ENCODE results near the gene DUSP12. TPM values are rescaled to one million over a fixed set of nuclear protein-coding genes. Genes with fewer than 3 reads are reported as not detected.

Gene DUSP12
- polyA plus RNA-seq, 2 of the 4 experiments (the other 2 are of a cell fraction) = 47.3 to 96.3 TPM

DNA sequence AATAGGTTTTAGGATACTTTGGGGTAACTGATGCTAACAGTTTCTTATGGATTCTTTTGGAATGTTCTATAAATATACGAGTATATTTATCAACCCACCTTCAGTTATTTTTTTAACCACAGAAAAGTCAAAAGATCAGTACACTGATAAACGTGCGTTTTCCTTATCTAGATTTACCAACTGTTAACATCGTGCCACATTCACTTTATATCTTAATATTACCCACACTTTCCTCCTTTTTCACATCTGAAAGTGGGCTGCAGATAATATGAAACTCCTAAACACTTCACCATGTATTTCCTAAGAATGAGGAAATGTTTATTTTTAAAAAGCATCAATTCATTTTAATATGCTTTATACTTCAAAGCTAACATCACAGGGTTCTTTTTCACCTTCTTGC is 24.2 kb downstream of the DUSP12 start:
- no peaks in the 10 kb centered on the region for H3K4me1 ChIP-seq
- no peak overlapping the region for H3K4me3 ChIP-seq
- TF ChIP-seq, protein P1, sequence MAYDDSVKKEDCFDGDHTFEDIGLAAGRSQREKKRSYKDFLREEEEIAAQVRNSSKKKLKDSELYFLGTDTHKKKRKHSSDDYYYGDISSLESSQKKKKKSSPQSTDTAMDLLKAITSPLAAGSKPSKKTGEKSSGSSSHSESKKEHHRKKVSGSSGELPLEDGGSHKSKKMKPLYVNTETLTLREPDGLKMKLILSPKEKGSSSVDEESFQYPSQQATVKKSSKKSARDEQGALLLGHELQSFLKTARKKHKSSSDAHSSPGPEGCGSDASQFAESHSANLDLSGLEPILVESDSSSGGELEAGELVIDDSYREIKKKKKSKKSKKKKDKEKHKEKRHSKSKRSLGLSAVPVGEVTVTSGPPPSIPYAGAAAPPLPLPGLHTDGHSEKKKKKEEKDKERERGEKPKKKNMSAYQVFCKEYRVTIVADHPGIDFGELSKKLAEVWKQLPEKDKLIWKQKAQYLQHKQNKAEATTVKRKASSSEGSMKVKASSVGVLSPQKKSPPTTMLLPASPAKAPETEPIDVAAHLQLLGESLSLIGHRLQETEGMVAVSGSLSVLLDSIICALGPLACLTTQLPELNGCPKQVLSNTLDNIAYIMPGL (CRISPR knock-in tag; IDR thresholded peaks at IDR 0.05; ENCODE audit: borderline replicate concordance) = no peak
- TF ChIP-seq RFX5 (IDR thresholded peaks at IDR 0.05) (no peak), RNF2 (IDR thresholded peaks at IDR 0.05; ENCODE audit: borderline replicate concordance, low read depth) (no peak), BHLHE40 (IDR thresholded peaks at IDR 0.05; ENCODE audit: low read depth, low read length) (no peak), CEBPB (IDR thresholded peaks at IDR 0.05) (no peak), MAZ (IDR thresholded peaks at IDR 0.05; ENCODE audit: borderline replicate concordance, low read depth, low read length) (no peak), HEYL (CRISPR knock-in tag; IDR thresholded peaks at IDR 0.05) (no peak), ZSCAN20 (CRISPR knock-in tag; IDR thresholded peaks at IDR 0.05) (no peak), EP300 (IDR thresholded peaks at IDR 0.05) (no peak), HDAC2 (IDR thresholded peaks at IDR 0.05) (no peak), ZC3H11A (IDR thresholded peaks at IDR 0.05) (no peak), ZNF302 (CRISPR knock-in tag; IDR thresholded peaks at IDR 0.05) (no peak)
- H3K27ac ChIP-seq = no peak overlapping the region
- CTCF ChIA-PET = no interaction called here
- DNase-seq (ENCODE audit: low read depth in 1 of 2, low spot score in 1 of 2) (no peak), ATAC-seq (no peak), FAIRE-seq (no peak)
- H3K9me3 ChIP-seq = no peaks in the 10 kb centered on the region
- POLR2A ChIA-PET = interaction anchor here (0.7 kb wide), 1 partner anchor 250 kb away, joined by 4 read pairs; the partner anchor contains the start of gene OLFML2B
- 86% methylated on average over 4 of the region's 4 CpGs for WGBS (ENCODE audit: missing lambda C conversion rate)
- H3K4me2 ChIP-seq = no peak overlapping the region

DNA sequence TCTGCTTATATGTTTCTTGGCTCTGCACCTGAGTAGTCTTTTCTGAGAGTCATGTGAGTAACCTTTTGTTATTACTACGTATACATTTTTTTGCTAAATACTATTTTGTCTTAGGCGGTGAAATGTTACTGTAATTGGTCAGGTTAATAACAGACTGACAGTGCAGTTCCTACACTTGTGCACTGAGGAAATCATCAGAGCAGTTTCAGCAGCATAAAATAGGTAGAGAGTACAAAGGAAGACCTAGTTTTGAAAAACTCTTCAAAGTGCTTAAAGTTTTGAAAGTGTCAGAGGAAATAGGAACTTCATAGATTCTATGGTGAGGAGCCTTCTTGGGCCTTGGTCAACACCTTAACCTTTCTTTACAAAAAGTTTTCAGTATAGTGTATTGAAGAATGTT is 27.7 kb downstream of the DUSP12 start:
- CTCF ChIA-PET = interaction anchor here (0.7 to 1.4 kb wide), 4 partner anchors 10 to 267 kb away, joined by 3 to 4 read pairs (median 4); no protein-coding TSS in a partner anchor
- POLR2A ChIA-PET = no interaction called here
- H3K4me2 ChIP-seq = no peak overlapping the region
- H3K9me3 ChIP-seq = no peaks in the 10 kb centered on the region
- no peak for TF ChIP-seq HEYL (CRISPR knock-in tag; IDR thresholded peaks at IDR 0.05)
- ATAC-seq (no peak), DNase-seq (ENCODE audit: low read depth in 1 of 2, low spot score in 1 of 2) (no peak), FAIRE-seq (no peak)
- peaks cover 4% of the 10 kb centered on the region; the same call in 1 of the 3 replicates for H3K4me1 ChIP-seq
- no peak overlapping the region for H3K4me3 ChIP-seq
- no peak overlapping the region for H3K27ac ChIP-seq
- 97% methylated on average over 2 of the region's 2 CpGs for WGBS (ENCODE audit: missing lambda C conversion rate)

DNA sequence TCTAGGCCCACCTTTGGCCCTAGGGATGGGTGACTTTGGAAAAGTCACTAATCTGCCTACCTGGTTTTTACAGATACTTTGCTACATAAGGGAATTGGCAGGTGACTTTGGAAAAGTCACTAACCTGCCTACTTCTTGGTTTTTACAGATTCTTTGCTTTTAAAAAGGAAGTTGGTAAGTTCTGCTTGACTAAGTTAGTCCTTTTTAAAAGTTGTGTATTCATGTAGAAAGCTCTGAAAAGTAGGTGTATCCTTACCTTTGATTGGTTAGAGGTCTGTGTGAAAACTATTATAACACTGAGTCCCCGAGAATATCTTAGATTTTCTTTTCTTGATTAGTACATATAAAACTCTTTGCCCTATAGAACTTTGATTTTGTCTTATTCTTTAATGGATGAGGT is 28.9 kb downstream of the DUSP12 start:
- no peak for FAIRE-seq
- peaks cover 4% of the 10 kb centered on the region; the same call in 1 of the 3 replicates for H3K4me1 ChIP-seq
- no peak overlapping the region for H3K4me2 ChIP-seq
- no peak overlapping the region for H3K4me3 ChIP-seq
- ChIA-PET POLR2A (no interaction called here), CTCF (interaction anchor here (1.2 kb wide), 1 partner anchor 14 kb away, joined by 4 read pairs; no protein-coding TSS in a partner anchor)
- 86% methylated on average over 1 of the region's 1 CpG for WGBS (ENCODE audit: missing lambda C conversion rate)
- TF ChIP-seq, protein P2, sequence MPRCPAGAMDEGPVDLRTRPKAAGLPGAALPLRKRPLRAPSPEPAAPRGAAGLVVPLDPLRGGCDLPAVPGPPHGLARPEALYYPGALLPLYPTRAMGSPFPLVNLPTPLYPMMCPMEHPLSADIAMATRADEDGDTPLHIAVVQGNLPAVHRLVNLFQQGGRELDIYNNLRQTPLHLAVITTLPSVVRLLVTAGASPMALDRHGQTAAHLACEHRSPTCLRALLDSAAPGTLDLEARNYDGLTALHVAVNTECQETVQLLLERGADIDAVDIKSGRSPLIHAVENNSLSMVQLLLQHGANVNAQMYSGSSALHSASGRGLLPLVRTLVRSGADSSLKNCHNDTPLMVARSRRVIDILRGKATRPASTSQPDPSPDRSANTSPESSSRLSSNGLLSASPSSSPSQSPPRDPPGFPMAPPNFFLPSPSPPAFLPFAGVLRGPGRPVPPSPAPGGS (IDR thresholded peaks at IDR 0.05) = no peak
- TF ChIP-seq ZNF302 (CRISPR knock-in tag; IDR thresholded peaks at IDR 0.05) (no peak), KDM5A (IDR thresholded peaks at IDR 0.05) (no peak), ZC3H11A (IDR thresholded peaks at IDR 0.05) (no peak), HEYL (CRISPR knock-in tag; IDR thresholded peaks at IDR 0.05) (no peak), SREBF2 (IDR thresholded peaks at IDR 0.05) (no peak), CEBPB (IDR thresholded peaks at IDR 0.05) (no peak)
- TF ChIP-seq, protein P3, sequence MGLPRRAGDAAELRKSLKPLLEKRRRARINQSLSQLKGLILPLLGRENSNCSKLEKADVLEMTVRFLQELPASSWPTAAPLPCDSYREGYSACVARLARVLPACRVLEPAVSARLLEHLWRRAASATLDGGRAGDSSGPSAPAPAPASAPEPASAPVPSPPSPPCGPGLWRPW (IDR thresholded peaks at IDR 0.05) = no peak
- TF ChIP-seq, protein P4, sequence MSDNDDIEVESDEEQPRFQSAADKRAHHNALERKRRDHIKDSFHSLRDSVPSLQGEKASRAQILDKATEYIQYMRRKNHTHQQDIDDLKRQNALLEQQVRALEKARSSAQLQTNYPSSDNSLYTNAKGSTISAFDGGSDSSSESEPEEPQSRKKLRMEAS (IDR thresholded peaks at IDR 0.05) = no peak
- no peak for ATAC-seq
- DNase-seq (ENCODE audit: low read depth in 1 of 2, low spot score in 1 of 2) = no peak
- no peaks in the 10 kb centered on the region for H3K9me3 ChIP-seq
- no peak overlapping the region for H3K27ac ChIP-seq

DNA sequence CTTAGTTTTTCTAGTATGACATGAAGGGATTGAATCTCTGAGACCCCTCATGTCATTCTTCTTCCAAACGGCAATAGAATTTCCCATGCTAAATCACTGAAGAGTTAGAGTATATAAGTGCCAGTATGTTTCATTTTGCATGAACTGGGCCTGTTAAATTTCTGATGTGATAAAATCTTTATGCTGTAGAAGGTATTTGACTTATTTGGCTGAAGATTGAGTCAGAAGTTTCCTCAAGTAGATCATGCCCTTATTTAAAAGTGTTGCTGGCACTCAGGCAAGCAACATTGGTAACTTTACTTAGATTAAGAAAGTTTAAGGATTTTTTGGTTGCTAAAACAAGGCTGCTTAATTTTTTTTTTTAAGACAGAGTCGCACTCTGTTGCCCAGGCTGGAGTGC is 29.8 kb downstream of the DUSP12 start:
- 86% methylated on average over 2 of the region's 2 CpGs for WGBS (ENCODE audit: missing lambda C conversion rate)
- H3K4me1 ChIP-seq = peaks cover 4% of the 10 kb centered on the region; the same call in 1 of the 3 replicates
- ChIA-PET CTCF (no interaction called here), POLR2A (no interaction called here)
- TF ChIP-seq, protein P5, sequence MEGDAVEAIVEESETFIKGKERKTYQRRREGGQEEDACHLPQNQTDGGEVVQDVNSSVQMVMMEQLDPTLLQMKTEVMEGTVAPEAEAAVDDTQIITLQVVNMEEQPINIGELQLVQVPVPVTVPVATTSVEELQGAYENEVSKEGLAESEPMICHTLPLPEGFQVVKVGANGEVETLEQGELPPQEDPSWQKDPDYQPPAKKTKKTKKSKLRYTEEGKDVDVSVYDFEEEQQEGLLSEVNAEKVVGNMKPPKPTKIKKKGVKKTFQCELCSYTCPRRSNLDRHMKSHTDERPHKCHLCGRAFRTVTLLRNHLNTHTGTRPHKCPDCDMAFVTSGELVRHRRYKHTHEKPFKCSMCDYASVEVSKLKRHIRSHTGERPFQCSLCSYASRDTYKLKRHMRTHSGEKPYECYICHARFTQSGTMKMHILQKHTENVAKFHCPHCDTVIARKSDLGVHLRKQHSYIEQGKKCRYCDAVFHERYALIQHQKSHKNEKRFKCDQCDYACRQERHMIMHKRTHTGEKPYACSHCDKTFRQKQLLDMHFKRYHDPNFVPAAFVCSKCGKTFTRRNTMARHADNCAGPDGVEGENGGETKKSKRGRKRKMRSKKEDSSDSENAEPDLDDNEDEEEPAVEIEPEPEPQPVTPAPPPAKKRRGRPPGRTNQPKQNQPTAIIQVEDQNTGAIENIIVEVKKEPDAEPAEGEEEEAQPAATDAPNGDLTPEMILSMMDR (IDR thresholded peaks at IDR 0.05) = no peak
- TF ChIP-seq, protein P1 (CRISPR knock-in tag; IDR thresholded peaks at IDR 0.05; ENCODE audit: borderline replicate concordance) = no peak
- TF ChIP-seq CEBPB (IDR thresholded peaks at IDR 0.05) (no peak), POLR2A (IDR thresholded peaks at IDR 0.05; ENCODE audit: low read length) (no peak)
- TF ChIP-seq, protein P6, sequence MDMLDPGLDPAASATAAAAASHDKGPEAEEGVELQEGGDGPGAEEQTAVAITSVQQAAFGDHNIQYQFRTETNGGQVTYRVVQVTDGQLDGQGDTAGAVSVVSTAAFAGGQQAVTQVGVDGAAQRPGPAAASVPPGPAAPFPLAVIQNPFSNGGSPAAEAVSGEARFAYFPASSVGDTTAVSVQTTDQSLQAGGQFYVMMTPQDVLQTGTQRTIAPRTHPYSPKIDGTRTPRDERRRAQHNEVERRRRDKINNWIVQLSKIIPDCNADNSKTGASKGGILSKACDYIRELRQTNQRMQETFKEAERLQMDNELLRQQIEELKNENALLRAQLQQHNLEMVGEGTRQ (IDR thresholded peaks at IDR 0.05) = no peak
- TF ChIP-seq, protein P2 (IDR thresholded peaks at IDR 0.05) = no peak
- H3K9me3 ChIP-seq = no peaks in the 10 kb centered on the region
- no peak overlapping the region for H3K27ac ChIP-seq
- H3K4me3 ChIP-seq = no peak overlapping the region
- no peak for ATAC-seq
- DNase-seq (ENCODE audit: low read depth in 1 of 2, low spot score in 1 of 2) = no peak
- H3K4me2 ChIP-seq = no peak overlapping the region
- no peak for FAIRE-seq
